HG02678 (cell line): Measurements from ENCODE around the gene CFAP20DC.
"Not testable (repeated sequence)": the region's sequence is repeated elsewhere in the genome, so short reads cannot be mapped to it uniquely, and the experiment has no call there.

Experiments
- ATAC-seq: cut with Tn5 transposase; IDR thresholded peaks from one replicate; pipeline ENCODE4 v1.9.1; 2021; ENCODE audit warnings: mild to moderate bottlenecking, moderate library complexity; ENCODE audit not compliant: unreplicated experiment

The CFAP20DC gene

DNA sequence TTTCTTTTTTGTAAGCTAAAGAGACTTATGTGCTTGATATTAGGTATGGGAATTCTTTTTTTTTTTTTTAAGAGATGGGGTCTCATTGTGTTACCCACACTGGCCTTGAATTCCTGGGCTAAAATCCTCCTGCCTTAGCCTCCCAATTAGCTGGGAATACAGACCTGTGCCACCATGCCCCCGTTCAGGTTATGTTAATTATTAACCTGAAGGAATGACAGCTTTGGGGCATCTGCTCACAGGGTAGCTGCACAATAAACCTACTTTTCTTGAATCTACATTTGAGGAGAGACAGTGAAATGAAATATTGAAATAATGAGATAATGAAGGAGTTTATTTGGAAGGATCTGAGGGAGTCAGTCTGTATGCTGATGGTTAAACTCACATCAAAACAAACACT is 225.0 kb downstream of the CFAP20DC start:
- no peak for ATAC-seq

DNA sequence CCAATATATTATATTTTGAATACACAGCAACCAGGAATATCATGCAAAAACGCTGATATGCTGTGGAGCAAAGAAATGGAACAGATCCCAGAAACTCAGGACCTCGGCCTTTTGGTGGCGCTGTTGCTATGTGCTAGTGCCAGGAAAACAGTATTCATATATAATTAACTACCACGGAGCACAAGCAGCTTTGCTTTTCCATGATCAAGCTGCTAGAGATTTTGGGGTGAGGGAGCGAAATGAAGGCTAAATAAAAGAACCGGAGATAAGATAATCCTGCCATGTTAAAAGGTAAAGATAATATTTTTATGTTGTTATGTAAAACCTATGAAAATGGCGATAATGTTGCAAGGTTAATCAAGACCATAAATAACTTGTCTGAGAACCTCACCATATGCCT is 225.5 kb downstream of the CFAP20DC start:
- ATAC-seq, result no peak

DNA sequence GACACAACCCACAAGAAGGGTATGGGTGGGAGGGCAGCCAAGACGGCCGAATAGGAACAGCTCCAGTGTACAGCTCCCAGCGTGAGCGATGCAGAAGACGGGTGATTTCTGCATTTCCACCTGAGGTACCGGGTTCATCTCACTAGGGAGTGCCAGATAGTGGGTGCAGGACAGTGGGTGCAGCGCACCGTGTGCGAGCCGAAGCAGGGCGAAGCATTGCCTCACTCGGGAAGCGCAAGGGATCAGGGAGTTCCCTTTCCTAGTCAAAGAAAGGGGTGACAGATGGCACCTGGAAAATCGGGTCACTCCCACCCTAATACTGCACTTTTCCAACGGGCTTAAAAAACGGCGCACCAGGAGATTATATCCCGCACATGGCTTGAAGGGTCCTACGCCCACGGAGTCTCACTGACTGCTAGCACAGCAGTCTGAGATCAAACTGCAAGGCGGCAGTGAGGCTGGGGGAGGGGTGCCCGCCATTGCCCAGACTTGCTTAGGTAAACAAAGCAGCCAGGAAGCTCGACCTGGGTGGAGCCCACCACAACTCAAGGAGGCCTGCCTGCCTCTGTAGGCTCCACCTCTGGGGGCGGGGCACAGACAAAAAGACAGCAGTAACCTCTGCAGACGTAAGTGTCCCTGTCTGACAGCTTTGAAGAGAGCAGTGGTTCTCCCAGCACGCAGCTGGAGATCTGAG is 243.1 kb downstream of the CFAP20DC start:
- ATAC-seq, result not testable (repeated sequence)

DNA sequence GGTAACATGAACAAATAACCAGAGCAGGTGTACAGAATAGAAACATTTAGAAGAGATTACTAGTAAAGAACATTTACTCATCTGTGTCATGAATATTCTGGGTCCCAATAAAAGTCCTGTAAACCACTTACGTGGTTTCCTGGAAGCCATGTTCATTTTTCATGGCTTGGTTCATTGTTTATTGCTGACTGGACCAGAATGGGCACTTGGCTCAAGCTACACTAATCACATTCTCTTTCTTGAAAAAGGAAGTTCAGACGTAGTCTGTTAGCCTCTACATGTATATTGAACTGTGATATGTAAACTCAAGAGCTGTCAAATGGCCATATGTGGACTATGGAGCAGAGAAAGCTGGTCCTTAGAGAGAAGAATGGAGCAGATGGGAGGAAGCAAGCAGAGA is 244.9 kb downstream of the CFAP20DC start:
- ATAC-seq, result no peak

DNA sequence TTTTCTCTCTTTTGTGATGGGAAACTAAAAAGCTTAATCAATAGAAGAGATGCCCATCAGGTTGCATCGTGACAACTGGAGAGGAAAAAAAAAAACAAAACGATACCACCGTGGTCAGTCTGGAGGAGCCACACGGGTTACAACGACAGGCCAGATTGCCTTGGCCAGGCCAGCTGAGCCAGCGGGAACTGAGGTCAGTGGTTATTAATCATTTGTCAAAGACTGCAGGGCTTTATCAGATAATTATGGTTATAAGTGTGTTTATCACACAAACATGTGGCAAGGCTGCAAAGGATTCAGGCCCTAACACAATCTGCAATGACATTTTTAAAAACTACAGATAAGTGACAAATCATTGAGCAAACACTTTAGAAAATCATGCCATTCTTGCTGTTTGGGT is 248.3 kb downstream of the CFAP20DC start:
- ATAC-seq, result no peak

DNA sequence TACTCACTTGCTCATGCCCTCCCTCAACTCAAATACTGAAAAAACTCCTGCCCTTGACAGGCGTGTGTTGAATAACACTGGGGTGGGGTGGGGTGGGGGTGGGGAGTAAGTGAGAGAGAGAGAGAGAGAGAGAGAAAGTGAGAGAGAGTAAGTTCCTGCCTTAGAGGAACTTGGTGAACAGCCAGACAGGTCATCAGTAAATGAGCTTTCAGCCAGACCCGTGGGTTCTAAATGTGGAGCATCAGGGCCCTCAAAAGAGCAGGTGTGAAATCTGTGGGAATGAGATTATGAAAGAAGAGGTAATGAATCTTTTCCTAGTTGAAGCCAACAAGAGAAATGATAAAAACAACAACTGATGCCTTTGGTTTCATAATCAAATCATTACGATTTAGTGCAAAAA is 248.9 kb downstream of the CFAP20DC start:
- no peak for ATAC-seq

DNA sequence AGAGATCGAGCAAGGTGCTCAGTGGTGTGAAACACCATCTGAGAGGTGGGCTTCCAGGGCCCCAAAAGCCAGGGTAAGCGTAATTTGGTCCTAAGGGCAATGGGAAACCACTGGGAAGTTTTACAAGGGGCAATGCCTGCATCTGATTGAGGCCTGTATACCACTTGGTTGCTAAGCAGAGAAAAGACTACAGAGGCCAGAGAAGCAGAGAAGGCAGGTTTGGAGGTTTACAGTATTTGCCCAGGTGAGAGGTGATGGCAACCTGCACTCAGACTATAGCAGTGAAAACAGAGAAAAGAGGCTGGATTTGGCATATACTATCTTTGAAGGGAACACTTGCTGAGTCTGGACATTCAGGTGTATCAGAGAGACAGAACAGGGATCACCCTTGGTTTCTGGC is 249.8 kb downstream of the CFAP20DC start:
- ATAC-seq, result no peak

DNA sequence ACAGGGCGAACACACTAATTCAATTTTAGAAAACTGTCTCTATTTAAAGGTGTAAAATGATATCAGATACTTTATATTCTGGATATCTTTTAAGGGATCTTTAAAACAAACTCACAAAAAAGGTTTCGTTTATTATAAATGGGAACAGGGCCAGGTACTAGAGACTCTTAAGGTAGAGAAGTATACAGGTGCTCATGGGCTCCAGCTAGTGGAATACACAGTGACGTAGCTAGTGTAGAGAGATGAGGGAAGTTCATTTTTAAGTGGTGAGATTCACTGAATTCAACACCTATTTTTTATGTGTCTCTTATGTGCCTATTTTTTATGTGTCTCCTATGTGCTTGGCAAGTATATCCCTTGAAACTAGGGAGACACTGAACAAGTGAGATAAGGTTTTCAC is 250.6 kb downstream of the CFAP20DC start:
- no peak for ATAC-seq

DNA sequence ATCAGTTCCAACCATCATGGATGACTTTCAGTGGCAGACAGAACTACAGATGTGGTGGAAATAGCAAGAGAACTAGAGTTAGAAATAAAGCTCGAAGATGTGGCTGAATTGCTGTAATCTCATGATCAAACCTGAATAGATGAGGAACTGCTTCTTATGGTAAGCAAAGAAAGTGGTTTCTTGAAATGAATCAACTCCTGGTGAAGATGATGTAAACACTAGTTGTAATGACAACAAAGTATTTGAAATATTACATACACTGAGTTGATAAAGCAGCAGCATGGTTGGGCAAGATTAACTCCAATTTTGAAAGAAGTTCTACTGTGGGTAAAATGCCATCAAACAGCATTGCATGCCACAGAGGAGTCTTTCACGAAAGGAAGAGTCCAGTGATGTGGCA is 251.5 kb downstream of the CFAP20DC start:
- ATAC-seq, result no peak

DNA sequence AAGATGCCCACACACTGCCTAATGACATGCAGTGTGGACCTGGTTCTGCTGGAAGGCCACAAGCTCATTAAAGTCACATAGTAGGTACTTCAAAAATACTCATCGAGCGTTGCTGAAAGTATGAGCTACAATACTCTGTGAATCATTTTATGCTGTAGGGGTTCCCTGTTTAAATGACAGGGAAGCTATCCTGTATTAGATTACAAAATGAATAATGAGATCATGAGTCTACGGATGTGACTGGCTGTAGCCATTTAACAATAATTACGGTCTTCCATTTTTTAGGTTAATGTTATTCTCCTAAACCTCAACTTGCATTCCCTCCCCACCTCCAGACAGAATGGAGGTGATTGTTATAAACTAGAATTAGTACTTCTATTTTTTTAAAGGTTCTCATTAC is 255.1 kb downstream of the CFAP20DC start:
- no peak for ATAC-seq

DNA sequence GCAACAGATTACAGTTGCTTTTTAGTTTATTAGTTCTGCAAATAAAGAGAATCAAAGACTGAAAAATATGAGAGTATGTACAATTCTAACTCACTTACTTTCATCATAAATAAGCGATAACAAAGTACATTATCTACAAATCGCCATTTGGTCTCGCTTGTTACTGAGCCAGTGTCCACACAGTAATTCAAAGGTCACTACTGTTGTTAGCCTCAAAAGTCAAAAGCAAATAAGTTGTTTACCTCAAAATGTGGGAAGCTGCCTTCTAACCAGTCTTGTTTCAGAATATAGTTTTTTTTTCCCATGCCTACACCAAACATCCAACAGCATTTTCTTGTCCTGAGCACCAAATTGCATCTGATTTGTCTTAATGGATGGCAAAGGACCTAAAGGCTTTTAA is 255.9 kb downstream of the CFAP20DC start:
- ATAC-seq, result no peak

DNA sequence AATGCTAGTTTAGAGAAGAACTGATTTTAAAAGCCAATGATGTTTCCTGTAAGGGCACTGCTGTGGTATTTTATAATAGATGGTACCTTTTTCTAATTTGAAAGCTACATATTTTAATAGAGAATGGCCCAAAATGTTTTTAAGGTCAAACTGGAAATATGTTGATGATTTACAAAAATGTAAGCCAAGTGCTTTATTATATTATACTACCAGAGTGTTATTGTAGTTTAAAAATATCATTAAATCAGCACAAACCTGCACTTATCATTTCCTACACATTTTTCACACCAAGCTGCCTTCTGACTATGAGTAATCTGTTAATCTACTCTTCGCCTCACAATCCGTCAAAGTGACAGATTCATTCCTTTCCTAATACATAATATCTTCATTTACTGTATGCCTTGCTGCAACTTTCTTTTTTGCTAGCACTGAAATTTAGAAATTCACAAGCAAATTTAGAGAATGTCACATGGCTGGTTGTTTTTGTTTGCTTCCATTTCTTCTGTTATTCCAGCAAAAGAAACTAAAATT is 256.8 kb downstream of the CFAP20DC start:
- ATAC-seq, result no peak

DNA sequence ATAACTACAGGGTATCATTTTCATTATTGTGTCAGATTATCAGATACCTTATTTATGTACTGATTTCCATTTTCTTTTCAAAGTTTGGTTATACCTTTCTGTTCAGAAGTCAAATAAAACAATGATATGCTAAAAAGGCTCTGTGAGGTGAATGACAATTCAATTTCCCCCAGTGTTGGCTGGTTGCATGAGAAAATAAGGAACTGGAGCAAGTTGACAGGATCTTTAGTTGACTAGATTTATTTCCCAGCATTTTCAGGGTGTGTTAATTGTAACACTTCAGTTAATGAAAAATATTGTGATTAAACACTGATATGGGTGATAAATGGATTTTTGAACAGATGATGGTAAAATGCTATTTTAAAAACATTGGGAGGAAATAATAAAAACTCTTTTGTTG is 260.4 kb downstream of the CFAP20DC start:
- ATAC-seq, result no peak

DNA sequence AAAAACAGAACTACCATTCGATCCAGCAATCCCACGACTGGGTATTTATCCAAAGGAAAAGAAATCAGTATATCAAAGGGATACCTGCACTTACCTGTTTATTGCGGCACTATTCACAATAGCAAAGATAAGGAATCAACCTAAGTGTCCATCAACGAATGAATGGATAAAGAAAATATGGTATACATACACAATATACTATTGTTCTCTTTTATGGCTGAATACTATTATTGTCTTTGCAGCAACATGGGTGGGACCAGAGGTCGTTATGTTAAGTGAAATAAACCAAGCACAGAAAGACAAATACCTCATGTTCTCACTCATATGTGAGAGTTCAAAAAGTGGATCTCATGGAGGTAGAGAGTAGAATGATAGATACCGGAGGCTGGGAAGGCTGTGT is 264.9 kb downstream of the CFAP20DC start:
- ATAC-seq, result no peak

DNA sequence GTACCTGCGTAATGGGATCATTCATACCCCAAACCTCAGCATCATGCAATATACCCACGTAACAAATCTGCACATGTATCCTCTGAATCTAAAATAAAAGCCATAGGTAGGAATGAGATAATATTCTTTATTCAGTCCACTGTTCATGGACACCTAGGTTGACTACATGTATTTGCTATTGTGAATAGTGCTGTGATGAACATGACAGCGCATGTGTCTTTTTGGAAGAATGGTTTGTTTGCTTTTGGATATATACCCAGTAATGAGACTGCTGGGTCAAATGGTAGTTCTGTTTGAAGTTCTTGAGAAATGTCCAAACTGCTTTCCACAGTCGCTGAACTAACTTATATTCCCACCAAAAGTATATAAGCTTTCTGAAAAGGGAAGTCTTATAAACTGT is 265.4 kb downstream of the CFAP20DC start:
- no peak for ATAC-seq

DNA sequence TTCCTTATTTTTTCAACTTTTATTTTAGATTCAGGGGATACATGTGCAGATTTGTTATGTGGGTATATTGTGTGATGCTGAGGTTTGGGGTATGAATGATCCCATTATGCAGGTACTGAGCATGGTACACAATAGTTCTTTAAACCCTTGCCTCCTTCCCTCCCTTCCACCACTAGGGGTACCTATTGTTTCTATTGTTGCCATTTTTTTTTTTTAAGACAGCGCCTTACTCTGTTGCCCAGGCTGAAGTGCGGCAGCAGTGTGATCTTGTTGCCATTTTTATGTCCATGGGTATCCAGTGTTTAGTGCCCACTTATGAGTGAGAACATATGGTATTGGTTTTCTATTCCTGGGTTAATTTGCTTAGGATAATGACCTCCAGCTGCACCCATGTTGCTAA is 266.0 kb downstream of the CFAP20DC start:
- ATAC-seq, result no peak

DNA sequence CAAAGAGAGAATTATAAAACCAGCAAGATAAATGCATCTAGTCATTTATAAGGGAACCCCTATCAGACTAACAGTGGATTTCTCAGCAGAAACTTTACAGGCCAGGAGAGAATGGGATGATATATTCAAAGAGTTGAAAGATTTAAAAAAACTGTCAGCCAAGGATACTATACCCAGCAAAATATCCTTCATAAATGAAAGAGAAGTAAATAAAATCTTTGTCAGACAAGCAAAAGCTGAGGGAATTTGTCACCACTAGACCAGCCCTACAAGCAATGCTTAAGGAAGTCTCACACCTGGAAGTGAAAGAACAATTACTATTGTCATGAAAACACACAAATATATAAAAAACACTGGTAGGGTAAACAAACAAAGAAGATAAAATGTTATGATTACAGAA is 269.9 kb downstream of the CFAP20DC start:
- ATAC-seq, result no peak

DNA sequence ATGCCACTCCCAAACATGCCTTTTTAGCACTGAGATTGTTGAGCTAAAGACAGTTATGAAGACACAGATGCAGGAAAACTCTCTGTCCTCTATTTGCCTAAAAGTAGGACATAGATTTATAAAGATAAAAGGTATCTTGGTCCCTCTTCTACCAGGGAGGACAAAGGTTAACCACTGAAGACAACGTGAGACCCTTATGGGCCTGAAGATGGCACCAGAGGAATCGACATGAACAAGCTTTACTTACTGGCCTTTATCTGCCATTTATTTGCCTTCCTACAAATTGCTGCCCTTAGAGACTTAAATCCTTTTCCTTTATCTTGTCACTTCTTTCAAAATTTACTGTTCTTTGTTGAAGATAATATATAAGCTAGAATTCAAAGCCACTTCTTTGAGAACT is 273.6 kb downstream of the CFAP20DC start:
- no peak for ATAC-seq

DNA sequence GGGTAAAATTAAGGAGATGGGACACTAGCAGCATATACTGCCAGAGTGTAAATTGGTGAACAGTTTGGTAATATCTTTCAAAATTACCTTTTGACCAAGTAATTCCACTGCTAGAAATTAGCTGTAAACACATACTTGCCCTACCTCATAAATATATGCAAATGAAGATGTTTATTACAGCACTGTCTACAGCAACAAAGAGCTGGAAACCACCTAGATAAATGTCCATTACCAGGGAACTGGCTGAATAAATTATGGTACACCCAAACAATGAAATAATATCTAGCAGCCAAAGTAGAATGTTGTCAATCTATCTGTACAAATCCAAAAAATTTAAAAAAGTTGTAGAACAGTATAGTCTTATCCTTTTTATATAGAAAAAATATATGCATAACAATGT is 277.4 kb downstream of the CFAP20DC start:
- ATAC-seq, result no peak

DNA sequence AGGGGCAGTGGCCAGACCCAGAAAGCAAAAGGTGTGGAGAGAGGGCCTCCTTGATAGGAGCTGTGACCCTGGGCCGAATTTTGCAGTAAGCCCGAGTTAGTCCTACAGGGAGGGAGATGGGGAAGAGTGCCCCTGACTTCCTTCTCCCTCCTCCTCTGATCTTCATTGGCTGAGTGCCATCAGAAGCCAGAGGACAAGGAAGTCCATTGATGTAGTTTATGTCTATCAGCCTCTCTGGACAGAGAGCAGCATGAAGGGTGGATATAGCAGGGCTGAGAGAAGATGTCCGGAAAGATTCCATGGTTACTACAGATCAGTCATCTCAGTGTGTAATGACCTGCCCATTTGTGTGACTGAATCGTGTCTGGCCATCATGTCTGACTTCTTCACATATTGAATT is 280.8 kb downstream of the CFAP20DC start:
- ATAC-seq, result no peak

DNA sequence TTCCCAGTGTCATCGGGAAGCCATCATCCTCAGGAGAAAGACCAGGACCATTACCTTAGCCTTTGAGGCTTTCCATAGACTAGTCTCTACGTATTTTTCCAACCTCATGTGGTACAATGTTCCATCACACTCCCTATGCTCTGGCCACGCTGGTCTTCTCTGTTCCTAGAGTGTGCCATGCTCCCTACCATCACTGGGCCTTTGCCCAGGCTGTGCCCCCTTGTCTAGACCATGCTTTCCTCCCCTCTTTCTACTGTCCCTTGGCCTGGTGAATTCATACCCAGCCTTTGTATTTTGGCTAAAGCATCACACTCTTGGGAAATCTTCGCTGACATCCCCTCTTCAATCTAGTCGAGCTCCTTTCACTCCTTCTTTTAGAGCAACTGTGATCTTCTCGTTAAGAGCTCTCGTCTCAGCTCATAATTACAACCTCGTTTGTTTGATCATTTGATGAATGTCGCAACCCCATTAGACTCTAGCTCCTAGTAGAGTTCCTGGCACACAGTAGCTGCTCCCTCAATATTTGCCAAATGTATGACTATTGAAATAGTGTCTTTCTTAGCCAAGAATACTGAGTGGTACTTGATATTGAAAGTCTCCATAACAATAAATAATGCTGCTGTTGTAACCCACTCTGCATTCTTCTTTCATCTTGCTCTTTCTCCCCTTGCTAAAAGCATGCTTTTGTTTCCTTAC is 283.1 kb downstream of the CFAP20DC start:
- no peak for ATAC-seq

DNA sequence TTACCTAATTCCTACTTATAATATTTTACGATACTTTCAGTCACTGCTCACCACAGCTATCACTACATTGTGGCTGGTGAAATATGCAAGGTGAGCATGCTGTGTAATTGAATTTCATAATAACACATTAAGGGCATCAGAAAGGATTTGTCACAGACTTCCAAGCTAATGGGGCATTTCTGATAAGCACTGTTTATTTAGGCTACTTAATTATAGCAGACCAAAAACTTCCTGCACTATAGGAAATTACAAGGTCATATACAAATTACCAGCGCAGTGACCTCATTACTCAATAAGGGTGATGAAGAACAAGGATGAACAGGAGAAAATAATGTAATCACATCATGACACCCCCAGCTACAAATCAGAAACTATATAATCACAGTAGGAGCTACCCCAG is 294.7 kb downstream of the CFAP20DC start:
- ATAC-seq, result no peak

DNA sequence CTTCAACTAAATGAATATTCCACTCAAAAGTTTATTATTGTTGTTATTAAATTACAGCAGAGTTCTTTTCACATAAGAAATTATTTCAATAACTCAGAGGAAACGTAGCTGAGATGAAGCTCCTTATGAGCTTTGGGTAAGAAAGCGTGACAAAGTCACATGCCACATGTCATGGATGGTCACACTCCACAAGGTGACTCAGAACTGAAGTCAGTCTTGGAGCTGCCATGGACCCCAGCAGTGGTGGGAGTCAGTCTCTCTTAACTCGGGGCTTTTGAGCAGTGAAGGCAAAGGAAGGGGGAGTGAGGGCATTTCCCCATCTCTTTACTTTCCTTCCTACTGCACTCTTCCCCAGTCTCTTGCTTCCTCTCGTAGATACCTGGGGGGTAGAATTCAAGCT is 295.8 kb downstream of the CFAP20DC start:
- ATAC-seq, result no peak
